OCI-LY3 (cell line): ENCODE results near the gene LRP2.

ENCODE experiments used
- EZH2phosphoT487 ChIP-seq: fragments of 200-600 bp; shearing (Covaris generic); IDR thresholded peaks from 2 replicates; pipeline ENCODE4 v1.6.1; 2018; ENCODE audit warnings: antibody characterized with exemption, mixed run types, low read depth
- TF ChIP-seq, protein P1 (sequence below): fragments of 200-600, 300-600 bp; sonication (generic); IDR thresholded peaks from 2 replicates; pipeline ENCODE4 v1.5.1; 2014; ENCODE audit warnings: antibody characterized with exemption, low read length, low read depth

DNA sequence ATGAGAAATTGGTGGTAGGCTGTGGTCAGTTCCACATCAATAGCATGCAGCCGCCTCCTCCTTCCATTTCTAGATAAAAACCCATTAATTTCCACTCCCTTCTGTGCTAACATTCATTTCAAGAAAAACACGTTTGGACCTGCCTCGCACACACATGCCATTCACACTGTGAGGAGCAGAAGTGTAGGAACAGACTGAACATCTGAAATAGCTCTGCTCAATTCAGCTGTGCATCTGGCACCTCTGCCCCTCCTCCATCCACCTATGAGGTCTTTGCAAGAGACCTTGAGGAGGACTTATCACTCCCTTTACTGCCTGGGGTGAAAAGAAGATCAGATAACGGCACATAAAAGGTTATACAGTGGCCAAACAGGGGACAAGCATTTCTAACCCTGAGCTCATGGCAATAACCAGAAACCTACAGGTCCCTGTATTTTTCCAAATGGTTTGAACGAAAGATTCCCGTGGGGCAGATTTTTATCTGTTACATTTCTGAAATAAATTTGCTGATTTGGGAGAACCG, 30.8 kb upstream of the LRP2 start:
- TF ChIP-seq, protein P1, sequence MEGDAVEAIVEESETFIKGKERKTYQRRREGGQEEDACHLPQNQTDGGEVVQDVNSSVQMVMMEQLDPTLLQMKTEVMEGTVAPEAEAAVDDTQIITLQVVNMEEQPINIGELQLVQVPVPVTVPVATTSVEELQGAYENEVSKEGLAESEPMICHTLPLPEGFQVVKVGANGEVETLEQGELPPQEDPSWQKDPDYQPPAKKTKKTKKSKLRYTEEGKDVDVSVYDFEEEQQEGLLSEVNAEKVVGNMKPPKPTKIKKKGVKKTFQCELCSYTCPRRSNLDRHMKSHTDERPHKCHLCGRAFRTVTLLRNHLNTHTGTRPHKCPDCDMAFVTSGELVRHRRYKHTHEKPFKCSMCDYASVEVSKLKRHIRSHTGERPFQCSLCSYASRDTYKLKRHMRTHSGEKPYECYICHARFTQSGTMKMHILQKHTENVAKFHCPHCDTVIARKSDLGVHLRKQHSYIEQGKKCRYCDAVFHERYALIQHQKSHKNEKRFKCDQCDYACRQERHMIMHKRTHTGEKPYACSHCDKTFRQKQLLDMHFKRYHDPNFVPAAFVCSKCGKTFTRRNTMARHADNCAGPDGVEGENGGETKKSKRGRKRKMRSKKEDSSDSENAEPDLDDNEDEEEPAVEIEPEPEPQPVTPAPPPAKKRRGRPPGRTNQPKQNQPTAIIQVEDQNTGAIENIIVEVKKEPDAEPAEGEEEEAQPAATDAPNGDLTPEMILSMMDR = no peak
- TF ChIP-seq EZH2phosphoT487 = no peak
